Fibroblast of peridontal ligament (primary cell): ENCODE results near the gene FEM1B.

Experiments
- DNase-seq: peaks from one replicate; pipeline ENCODE4 v3.0.0-alpha.2; 2010; ENCODE audit errors: extremely low read depth

FEM1B gene

GRCh38 chr15:68259883-68260282 lies 17.7 kb upstream of the FEM1B start:
- no peak for DNase-seq

- no peak for DNase-seq
Measured at GRCh38 chr15:68261241-68261640, 16.3 kb upstream of the FEM1B start.

- no peak for DNase-seq
Measured at GRCh38 chr15:68261980-68262379, 15.6 kb upstream of the FEM1B start.

- no peak for DNase-seq
Measured at GRCh38 chr15:68262514-68263356, 14.8 kb upstream of the FEM1B start.

GRCh38 chr15:68264282-68264681 lies 13.3 kb upstream of the FEM1B start:
- DNase-seq = no peak

- DNase-seq = no peak
Measured at GRCh38 chr15:68265081-68265480, 12.5 kb upstream of the FEM1B start.

GRCh38 chr15:68265674-68266073 lies 11.9 kb upstream of the FEM1B start:
- DNase-seq = no peak

- no peak for DNase-seq
Measured at GRCh38 chr15:68268405-68268804, 9.1 kb upstream of the FEM1B start.

- peak; percentile 53 for DNase-seq
Measured at GRCh38 chr15:68271854-68272471, 5.6 kb upstream of the FEM1B start.

- peak; percentile 44 for DNase-seq
Measured at GRCh38 chr15:68272721-68273271, 4.7 kb upstream of the FEM1B start.

- no peak for DNase-seq
Measured at GRCh38 chr15:68274201-68274848, 3.2 kb upstream of the FEM1B start.

GRCh38 chr15:68275165-68275746 lies 2.3 kb upstream of the FEM1B start:
- peak; percentile 55 for DNase-seq

GRCh38 chr15:68276668-68277067 lies 877 bp upstream of the FEM1B start:
- no peak for DNase-seq

- DNase-seq = peak; percentile 69
Measured at GRCh38 chr15:68277131-68277602, 378 bp upstream of the FEM1B start.

- no peak for DNase-seq
Measured at GRCh38 chr15:68278345-68278594, 725 bp downstream of the FEM1B start.

GRCh38 chr15:68278595-68279405 lies 1.3 kb downstream of the FEM1B start:
- DNase-seq = peak; percentile 40

GRCh38 chr15:68279779-68280753 lies 2.5 kb downstream of the FEM1B start:
- DNase-seq = no peak

- DNase-seq = no peak
Measured at GRCh38 chr15:68281008-68281407, 3.5 kb downstream of the FEM1B start.

GRCh38 chr15:68283401-68283800 lies 5.9 kb downstream of the FEM1B start:
- no peak for DNase-seq

- DNase-seq = no peak
Measured at GRCh38 chr15:68284616-68285258, 7.2 kb downstream of the FEM1B start.
